Amygdala (tissue), 56 donors: ENCODE data around the gene FCMR.

Experiments used
- DNase-seq, 56 donors: peaks; one replicate each; lab custom pipeline; 2025; lab: John Stamatoyannopoulos, UW

FCMR gene

DNA sequence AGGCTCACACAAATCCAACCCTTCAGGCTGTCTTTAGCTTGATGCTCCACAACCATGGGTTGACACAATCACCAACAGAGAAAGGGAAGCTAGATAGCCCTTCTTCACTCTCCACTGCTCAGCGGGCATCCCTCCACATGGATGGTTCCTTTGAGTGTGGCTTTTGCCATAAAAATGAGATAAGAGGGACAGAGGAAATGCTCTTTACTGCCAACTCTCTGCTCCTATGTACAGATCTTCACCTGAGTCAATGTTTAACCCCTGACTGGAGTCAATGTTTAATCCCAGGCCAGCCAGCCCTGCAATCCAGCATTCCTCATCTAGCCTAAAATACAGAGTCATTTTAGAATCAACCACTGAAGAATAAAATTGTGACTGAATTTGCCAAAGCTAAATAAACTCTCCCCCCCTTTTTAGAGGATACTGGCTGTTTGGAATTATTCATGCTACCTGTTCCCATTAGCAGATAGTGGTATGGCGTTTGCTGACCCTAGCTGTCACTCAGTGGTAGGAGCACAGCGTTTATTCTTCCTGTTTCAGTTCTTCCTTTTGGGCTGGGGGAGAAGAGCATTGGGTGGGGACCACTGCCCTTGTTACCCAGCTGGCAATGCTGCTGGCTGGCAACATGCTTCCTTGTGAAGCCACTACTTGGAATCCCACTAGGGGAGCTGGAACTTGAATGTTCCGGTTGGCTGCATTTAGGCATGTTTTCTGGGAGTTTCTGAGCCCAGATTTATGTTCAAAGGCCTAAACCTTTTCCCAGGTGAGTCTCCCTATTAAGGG lies 29.8 kb upstream of the FCMR start:
- no peak for DNase-seq

DNA sequence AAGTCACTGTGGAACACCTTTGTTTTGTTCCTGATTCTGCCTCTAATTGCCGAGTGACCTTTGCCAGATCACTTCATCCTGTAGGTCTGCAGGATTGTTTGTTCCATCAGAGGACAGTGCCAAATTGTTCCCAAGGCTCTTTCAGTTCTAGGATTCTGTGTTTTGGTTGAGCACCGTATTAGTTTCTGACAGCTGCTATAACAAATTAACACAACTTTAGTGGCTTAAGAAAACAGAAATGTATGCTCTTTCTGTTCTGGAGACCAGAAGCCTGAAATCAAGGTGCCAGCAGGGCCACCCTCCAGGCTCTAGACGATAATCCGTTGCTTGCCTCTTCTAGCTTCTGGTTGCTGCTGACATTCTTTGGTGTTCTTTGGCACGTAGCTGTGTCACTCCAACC lies 27.9 kb upstream of the FCMR start:
- DNase-seq, result no peak

- DNase-seq, result peak in 4 of 56 donors; percentile 4 to 50 (median 17)
These were observed 27.5 kb upstream of the FCMR start for GRCh38 chr1:206949208-206949607.

DNA sequence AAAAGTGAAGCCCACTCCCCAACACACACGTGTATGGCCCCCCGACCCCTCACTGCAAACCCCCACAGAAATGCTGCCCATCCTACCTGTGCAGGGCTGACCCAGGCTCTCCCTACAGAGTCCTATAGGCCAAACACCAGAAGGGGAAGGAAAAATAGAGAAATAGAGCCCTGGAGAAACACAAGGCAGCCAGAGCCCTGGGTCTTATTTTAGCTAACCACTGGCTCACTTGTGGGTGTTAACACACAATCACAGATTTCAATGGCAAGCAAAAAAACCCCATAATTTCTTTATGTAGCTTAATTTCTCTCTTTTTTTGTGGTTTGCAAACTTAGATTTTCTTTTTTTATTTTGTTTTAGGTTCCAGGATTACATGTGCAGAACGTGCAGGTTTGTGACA lies 25.5 kb upstream of the FCMR start:
- DNase-seq, result no peak

DNA sequence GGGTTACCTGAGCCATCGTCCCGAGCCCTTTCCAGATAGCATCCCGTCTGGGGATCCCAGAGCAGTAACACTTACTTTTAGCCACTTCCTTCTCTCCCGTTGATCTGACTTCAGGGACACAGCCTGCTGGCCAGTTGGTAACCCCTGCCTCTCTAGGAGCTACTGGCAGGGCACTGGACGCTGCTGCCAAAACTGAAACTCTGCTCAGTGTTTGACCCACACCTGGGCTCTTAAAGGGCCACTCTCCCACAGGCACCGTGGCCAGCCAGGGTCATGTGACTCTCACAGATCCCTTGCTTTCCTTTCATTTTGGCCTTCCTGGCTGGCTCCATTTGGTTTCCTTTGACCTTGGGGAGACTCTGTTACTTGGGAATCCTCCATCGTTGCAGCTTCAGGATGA lies 24.5 kb upstream of the FCMR start, which contains the start of gene PIGR:
TSS of gene PIGR (minus strand) at position 206 of the 400 bp plus-strand sequence. CDS start 5,935 bp downstream, outside the sequence.
- DNase-seq, result no peak

- DNase-seq, result no peak
These were observed 24.0 kb upstream of the FCMR start for GRCh38 chr1:206945779-206946178.

DNA sequence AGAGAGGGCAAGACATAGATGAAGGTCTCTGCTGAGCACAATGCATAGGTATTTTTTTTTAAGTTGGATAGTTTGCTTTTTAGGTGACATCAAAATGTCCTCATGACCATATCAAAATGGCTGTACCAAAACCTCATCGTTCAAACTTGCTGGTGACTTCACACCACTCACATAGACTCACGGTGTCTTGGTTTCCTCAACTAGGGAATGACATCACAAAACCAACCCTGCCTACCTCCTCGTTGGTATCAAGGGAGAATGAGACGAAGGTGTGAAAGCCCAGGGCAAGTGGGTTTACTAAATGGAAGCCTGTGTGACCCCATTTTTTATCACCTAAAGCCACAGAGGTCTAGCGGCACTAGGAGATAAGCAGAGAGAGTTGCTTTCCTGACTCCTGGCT lies 23.0 kb upstream of the FCMR start:
- DNase-seq, result no peak

DNA sequence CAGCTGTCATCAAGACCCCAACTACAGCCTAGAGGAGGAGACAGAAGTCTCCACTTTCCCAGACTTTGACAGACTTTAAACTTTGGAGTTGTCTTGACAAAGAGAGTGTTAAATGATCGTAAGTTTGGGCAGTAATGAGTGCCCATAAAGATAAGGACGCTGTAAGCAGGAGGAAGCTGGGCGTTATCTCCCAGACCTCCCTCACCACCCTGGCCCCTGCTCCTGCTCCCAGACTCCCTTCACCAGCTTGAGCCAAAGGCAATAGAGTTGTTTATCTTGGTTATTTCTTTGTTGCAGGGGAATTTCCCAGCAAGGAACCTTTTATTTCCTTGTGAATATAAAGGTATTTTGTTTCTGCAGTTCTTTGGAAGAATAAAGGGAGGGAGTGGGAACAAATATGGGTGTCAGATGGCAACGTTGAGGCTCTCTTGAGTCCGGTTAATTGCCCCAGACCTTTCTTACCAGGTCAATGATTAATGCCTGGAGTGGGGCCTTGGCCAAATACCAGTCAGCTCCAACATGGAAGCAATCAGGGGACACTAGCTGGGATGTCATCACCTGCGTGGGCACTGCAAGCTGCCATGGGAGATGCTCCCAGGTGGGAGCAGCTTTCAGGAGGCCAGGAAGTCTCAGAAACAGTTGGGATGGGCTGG lies 20.2 kb upstream of the FCMR start:
- no peak for DNase-seq

- no peak for DNase-seq
These were observed 18.8 kb upstream of the FCMR start for GRCh38 chr1:206940588-206940936.

DNA sequence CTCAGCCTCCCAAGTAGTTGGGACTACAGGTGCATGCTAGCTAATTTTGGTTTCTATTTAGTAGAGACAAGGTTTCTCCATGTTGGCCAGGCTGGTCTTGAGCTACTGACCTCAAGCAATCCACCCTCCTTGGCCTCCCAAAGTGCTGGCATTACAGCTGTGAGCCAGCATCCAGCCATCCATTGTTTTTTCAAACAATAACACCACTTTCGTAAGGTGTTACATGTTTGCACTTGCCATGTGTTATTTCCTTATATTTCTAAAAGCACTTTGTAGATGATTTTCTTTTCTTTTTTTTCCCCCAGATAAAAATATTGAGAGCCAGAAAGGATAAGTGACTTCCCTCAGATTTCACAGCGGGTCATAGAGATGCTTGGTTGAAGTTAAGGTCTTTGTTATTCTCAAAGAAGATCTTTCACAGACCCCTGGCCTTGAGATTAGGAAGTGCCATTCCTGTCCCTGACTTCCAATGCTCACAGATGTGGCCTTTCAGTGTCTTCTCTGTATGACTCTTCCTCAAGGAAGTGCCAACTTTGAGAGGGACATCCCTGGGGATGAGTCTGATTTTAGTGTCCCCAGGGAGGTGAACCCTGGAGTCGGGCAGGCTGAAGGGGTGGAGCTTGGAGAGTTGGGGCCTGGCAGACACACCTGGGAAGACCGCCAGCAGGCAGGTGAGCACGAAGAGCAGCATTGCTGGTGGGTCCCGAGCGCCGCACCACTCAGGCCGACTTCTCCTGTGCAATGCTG lies 18.3 kb upstream of the FCMR start:
- no peak for DNase-seq

- no peak for DNase-seq
These were observed 17.4 kb upstream of the FCMR start for GRCh38 chr1:206939131-206939530.

GRCh38 chr1:206937425-206937824 lies 15.7 kb upstream of the FCMR start:
- no peak for DNase-seq

GRCh38 chr1:206935491-206936067 lies 13.8 kb upstream of the FCMR start:
- peak in 3 of 56 donors; percentile 27 to 31 (median 30) for DNase-seq

GRCh38 chr1:206933333-206933945 lies 11.7 kb upstream of the FCMR start:
- peak in 1 of 56 donors; percentile 13 for DNase-seq

GRCh38 chr1:206932177-206932576 lies 10.4 kb upstream of the FCMR start:
- DNase-seq, result no peak

DNA sequence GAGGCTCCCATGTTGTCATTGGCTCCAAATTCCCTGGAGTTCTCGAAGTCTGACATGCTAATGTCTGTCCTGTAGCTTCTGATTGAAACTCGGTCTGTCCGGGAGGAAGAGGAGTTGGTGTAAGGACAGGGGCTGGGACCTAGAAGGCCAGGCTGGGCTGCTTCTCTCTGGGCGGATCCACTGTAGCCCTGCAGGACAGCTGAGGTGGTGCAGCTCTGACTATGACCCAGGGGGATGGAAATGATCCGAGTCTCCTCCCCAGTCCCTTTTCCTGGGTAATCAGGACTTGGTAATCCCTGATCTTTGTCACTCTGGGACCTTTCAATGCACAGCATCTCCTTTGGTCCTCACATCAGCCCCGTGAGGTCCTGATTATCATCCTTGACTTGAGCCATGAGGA lies 10.0 kb upstream of the FCMR start:
- no peak for DNase-seq

GRCh38 chr1:206930210-206930798 lies 8.6 kb upstream of the FCMR start:
- DNase-seq, result peak in 3 of 56 donors; percentile 6 to 34 (median 21)

GRCh38 chr1:206929524-206929923 lies 7.8 kb upstream of the FCMR start:
- DNase-seq, result no peak

DNA sequence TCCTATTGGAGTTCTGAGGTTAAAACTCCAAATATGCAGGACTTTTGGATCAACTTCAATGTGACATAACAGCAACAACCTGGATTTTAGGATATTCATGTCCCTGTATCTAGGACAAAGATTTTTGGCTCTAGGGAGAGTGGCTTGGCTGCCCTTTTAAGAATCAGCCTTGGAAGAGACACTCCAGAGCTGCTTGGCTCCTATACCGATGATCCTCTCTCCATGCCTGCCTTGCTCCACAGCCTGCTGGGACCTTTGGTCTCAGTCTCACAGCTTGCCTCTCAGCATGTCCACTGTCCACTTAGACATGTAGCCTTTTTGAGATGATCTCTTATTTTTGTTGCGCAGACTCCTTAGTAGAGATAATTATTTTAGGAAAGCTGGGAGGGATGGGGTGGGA lies 4.5 kb upstream of the FCMR start:
- DNase-seq, result no peak

- peak in 3 of 56 donors; percentile 19 to 43 (median 27) for DNase-seq
These were observed 3.5 kb upstream of the FCMR start for GRCh38 chr1:206925106-206925736.
